Activated CD4-positive, alpha-beta T cell treated with anti-CD3 and anti-CD28 coated beads, Interleukin-2, amount 50 U/mL, for 1 hour (primary cell): ENCODE measurements around the gene ABI2.
A peak's percentile ranks its signal among the peaks of the same experiment; 100 is the strongest.
"Not testable (repeated sequence)": the region's sequence is repeated elsewhere in the genome, so short reads cannot be mapped to it uniquely, and the experiment has no call there.

Experiments used
- DNase-seq: peaks from one replicate; pipeline ENCODE4 v3.0.0-alpha.2; 2020

ABI2 gene

DNA sequence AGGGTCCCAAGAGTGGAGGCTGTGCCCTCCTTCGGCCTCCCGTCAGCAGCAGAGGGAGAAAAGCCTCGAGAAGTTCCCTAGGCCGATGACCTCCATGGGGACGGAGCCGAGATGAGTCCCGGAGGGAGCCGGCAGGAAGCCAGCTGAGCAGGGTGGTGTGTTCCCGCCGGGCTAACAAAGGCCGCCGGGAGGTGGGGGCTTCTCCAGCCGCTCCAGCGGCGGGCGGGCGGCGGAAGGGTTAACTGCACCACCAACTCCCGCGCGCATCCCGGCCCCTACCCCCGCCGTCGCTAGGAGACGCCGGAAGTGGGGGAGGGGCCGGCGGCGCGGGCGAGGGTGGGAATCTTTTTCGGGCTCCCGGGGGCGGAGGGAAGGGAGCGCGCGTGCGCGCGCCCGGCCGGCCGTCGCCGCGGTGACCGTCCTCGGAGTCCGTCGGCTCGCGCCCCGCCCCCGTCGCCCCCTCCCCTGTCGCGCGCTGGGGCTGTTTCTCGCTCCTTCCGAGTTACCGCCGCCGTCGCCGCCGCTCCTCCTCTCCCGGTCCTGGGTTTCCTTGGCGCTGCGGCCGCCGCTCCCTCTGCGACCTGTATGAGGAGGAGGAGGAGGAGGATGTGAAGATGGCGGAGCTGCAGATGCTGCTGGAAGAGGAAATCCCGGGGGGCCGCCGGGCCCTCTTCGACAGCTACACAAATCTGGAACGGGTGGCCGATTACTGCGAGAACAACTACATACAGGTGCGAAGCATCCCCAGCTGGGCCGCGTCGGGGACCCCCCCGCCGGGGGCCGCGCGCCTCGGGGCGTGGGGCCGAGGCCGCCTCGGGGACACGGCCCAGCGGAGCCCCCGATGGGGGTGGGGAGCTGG is at the start of gene ABI2:
TSS of gene ABI2 (plus strand) at position 494 of the 859 bp plus-strand sequence. CDS start at position 615, 121 bp downstream.
- peak; percentile 44 for DNase-seq

DNA sequence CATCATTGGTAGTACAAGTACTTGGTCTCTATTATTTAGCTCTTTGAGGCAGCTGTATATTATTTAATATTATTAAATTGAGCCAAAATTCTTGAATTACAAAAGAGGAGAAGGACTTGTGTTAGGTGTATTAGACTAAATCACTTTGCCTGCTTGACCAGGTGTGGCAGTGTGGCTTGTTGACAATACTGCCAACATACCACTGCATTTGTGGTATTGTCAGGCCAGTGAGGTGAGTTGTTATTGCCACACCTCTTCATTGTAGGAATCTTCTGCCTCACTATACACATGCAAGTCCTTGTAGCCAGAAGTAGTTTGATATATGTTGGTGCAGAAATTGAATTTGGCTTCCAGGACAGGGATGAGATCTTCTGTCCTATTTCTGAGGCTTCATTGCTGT is 48.9 kb upstream of the ABI2 start:
- DNase-seq: no peak

DNA sequence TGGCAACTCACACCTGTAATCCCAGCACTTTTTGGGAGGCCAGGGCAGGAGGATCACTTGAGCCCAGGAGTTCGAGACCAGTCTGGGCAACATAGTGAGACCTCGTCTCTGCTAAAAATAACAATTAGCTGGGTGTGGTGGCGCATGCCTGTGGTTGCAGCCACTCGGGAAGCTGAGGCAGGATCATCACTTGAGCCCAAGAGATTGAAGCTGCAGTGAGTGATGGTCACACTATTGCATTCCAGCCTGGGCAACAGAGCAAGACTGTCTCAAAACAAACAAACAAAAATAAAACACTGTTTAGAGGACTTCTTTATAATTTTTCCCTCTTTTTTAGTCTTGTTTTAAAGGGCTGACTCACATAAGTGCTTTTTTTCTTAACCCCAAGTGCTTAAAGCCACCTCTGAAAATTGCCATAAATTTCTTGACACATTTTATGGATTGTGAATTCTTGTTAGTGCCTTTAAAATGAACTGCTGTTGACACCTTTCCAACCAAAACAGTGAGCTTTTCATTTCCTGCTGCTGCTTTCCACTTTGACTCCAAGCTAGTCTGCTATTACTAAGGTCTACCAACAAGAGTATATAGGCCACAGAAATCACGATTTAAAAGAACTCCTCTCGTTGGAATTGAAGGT is 47.6 kb upstream of the ABI2 start:
- DNase-seq: no peak

DNA sequence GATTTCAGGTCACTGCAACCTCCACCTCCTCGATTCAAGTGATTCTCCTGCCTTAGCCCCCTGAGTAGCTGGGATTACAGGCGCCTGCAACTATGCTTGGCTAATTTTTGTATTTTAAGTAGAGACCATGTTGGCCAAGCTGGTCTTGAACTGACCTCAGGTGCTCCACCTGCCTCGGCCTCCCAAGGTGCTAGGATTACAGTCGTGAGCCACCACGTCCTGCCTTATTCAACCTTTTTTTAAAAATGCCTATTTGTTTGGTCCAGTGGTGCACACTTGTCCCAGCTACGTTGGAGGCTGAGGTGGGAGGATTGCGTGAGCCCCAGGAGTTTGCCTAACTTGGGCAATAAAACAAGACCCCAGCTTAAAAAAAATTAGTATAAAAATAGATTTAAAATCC is 46.1 kb upstream of the ABI2 start:
- no peak for DNase-seq

DNA sequence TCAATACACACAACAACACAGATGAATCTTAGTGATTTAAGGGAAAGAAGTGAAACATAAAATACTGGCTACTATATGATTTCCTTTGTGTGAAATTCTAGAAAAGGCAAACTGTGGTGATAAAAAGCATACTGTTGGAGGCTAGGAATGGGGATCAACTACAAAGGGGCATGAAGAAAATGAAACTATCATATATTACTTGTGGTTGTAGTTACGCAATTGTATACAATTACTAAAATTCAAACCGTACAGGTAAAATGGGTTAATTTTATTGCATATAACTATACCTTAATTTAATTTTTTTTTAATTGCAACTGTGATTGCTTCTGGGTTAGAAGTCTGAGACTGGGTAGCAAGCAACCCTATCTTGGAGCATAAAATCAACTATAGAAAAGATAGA is 41.7 kb upstream of the ABI2 start:
- no peak for DNase-seq

DNA sequence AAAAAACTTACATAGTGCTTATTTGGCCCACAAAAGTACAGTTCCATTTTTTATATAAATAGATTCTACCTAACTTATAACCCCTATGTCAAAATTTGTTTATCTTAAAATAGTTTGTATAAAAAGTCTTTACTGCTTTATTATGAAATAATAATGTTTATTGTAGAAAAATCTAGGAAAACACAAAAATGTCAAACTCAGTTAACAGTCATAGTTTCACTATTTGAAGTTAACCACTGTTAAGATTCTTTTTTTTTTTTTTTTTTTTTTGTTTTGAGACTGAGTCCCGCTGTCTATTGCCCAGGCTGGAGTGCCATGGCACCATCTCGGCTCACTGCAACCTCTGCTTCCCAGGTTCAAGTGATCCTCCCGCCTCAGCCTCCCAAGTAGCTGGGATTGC is 26.5 kb upstream of the ABI2 start:
- no peak for DNase-seq

DNA sequence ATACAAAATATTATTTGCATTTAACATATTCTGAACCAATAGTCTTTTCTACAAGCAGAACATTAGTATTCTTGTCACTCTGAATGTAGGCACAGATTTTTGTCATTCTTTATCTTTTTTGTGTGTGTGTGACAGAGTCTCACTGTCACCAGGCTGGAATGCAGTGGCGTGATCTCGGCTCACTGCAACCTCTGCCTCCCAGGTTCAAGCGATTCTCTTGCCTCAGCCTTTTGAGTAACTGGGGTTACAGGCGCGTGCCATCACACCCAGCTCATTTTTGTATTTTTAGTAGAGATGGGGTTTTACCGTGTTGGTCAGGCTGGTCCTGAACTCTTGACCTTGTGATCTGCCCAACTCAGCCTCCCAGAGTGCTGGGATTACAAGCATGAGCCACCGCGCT is 25.6 kb upstream of the ABI2 start:
- DNase-seq: not testable (repeated sequence)

DNA sequence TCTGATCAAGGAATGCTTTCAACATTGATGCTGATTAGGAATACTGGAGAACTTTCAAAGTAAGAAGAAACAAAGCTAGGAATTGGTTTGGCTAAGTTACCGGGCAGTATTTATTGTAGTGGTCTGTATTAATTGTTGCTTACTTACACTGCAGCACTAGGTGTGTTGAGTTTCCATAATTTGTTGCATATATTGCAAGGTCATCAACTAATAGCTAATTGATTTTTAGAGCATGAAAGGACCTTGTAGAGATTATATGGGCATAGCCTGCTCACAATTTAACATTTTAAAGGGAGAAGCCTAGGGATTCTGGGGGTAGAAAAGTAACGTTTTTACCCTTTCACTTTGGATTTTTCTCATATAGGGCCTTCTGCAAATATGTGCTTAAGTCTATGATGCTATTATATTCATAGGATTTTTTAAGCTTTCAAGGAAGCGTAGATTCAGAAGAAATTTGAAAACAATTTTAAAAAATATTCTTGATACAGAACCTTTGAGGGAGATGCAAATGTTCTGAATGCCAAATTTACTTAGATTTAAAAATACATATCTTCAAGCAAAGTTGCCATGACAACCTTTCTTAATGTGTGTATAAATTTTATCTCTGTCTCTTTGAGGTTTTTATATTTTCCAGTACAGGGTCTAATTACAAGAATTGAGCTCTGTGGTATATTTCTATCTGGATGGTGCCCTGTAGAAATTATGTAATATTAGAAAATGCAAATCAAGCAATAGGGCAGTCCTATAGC is 17.3 kb upstream of the ABI2 start:
- no peak for DNase-seq

DNA sequence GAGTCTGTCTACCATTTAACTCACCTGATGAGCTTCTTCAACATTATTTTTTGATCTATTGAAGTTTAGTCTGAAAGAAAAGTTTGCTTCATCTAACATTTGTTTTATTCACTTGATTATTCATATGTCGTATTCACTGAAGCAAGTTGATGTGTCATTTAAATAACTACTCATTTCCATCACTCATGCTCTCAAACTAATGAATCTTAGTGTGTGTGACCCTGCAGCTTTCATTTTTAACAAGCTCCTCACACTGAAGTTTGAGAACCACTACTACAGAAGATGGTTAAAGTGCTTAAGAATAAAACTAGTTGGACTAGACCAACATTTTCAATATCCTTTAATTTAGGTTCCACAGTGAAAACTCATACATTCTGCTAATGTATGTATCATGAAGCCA is 1.8 kb upstream of the ABI2 start:
- no peak for DNase-seq

DNA sequence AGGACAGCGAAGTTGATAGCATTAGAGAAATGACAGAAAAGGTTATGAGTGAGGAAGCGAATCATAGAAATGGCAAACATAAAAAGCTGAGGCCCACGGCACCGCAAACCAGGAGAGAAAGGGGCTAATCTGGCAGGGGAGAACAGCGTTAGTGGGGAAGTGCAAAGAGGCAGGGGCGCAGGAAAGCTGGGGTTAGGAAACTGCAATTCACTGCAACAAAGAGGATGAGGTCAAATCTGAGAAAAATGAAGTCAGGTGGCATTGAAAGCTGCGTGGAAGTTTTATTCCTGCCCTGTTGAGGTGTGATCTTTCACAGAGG is 653 bp upstream of the ABI2 start:
- no peak for DNase-seq

DNA sequence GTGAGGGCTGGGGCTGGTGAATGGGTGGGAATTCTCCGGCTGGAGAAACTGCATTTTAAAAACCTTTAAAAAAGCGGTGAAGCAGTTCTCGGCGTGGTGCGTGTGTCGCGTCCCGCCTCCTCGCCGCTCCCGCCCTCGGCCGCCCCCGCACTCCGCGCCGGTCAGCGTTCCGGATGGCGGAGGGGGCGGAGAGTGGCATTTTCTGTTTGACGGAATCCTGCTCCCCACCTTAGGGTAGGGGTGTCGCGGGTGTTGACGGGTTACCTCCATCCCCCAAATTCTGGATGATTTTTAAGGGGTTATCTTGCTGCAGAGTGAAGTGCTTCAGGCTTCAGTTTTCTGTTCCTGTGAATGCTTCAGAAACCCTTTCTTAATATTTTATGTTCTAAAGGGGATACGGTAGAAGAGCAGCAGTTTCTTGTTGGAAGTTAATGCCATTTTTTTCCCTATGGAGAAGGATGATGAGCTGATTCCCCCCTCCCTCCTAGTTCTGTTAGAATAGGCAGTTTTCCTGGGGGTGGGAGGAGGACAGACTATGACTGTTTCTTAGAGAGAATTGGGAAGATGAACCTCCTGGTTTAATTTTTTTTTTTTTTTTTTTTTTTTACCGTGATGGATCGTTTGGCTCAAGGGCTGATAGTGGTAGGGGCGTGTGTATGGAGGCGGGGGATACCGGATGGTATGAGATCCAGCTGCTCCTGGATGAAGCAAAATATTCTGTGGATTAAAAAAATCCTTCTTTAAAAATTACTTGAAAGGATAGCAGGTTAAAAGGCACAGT is 756 bp downstream of the ABI2 start:
- DNase-seq: peak; percentile 8

DNA sequence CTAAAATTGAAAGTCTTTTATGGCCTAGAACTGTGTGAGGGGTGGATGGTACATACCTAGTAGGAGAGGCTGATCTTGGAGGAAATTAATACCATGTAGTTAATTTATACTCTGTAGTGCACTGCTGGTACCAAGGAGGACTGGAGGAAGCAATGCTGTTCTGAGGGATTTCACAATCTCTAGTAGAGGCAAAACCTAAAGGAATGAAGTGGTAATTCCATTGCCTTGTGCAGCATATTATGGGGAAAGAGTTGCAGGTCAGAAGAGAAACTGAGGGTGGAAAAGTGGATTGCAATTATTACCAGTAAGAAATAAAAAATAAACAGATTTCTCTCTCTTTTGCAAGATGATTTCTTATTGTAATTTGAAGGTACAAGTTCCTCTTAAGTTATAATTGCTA is 2.2 kb downstream of the ABI2 start:
- no peak for DNase-seq

DNA sequence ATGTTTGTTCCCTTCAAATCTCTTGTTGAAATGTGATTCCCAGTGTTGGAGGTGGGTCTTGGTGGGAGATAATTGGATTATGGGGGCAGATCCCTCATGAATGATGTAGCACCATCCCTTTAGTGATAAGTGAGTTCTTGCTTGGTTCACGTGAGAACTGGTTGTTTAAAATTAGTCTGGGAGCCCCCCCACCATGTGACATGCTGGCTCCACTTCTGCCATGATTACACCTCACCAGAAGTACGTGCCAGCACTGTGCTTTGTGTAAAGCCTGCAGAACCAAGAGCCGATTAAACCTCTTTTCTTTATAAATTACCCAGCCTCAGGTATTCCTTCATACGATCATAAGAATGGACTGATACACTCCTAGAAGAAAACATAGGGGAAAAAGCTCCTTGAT is 10.1 kb downstream of the ABI2 start:
- DNase-seq: no peak

DNA sequence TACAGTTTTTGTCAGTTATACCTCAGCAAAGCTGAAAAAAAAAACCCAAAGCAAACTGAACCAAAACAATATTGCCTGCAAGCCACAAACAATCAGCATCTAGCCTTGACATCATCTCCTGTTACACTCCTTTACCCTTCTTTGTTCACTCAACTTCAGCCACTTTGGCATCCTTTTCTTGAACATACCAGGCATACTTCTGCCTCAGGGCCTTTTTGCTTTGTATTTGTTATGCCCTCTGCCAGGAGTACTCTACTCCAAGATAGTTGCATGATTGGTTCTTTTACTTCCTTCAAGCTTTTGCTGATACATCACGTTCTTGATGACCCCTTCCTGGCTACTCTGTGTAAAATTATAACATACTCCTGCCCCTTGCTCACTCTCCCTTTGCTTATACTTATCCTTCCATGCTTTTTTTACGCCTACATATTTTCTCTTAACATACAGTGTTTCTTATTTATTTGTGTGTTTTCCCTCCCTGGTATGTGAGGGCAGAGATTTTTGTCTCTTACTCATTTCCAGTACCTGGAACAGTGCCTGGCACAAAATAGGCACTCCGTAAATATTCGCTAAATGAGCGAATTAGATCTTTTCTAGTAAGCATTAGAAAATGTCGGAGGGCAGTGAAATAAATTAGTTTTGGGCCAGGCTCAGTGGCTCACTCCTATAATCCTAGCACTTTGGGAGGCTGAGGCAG is 12.7 kb downstream of the ABI2 start:
- no peak for DNase-seq

DNA sequence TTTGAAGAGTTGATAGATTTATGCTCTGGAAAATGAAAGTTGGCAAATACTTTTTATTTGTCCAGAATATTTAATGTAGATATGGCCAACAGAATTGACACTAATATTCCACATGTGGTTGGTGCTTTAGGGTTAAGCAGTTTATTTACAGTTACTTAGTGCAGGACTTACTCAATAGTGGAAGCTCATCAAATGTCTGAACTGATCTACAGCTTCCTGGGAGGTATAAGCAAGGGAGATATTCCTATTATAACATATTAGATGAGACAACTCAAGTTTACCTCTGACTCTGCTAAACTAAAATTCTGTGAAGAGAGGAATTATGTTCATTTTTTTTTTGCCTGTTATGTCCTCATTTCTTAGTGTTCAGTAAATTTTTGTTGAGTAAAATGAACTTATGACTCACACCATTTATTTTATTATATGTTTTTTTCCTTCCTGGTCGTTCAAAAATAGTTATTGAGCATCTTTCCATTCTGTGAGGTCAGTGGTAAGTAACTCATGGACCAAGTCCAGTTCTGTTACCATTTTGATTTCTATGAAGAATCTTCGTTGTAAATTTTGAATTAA is 13.6 kb downstream of the ABI2 start:
- no peak for DNase-seq

DNA sequence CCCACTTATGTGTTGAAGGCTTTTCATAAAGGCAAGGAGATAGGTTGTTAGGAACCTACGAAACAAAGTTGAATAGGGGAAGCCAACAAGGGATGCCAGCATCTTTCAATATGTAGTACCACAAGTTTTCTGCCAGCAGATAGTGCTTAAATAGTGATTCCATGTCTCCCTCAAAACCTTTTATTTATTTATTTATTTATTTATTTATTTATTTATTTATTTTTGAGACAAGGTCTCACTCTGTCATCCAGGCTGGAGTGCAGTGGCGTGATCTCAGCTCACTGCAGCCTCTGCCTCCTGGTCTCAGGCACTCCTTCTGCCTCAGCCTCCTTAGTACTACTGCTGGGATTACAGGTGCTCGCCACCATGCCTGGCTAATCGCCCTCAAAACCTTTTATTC is 14.2 kb downstream of the ABI2 start:
- not testable (repeated sequence) for DNase-seq

DNA sequence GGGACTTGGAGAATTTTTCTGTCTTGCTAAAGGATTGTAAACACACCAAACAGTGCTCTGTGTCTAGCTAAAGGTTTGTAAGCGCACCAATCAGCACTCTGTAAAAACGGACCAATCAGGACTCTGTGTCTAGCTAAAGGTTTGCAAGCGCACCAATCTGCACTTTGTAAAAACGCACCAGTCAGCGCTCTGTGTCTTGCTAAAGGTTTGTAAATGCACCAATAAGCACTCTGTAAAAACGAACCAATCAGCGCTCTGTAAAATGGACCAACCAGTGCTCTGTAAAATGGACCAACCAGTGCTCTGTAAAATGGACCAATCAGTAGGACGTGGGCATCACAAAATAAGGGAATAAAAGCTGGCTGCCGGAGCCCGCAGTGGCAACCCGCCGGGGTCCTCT is 16.5 kb downstream of the ABI2 start:
- no peak for DNase-seq

DNA sequence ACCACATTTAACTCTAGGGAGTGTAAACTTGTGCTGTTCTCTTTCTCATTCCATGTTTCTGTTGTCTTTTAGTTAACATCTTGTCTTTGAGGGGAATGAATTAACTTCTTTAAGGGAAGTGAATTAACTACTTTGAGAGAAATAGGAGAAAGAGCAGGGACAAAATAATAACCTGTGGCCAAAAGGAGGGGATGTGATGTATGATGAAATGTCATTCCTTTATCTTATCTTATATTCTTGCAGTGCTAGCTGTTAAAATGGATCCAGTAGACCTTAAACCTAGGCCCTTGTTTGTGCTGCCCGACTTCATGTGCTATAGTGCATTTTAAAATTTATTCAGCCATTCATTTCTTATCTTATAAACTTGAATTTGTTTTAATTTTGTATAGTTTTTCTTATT is 18.4 kb downstream of the ABI2 start:
- DNase-seq: no peak

DNA sequence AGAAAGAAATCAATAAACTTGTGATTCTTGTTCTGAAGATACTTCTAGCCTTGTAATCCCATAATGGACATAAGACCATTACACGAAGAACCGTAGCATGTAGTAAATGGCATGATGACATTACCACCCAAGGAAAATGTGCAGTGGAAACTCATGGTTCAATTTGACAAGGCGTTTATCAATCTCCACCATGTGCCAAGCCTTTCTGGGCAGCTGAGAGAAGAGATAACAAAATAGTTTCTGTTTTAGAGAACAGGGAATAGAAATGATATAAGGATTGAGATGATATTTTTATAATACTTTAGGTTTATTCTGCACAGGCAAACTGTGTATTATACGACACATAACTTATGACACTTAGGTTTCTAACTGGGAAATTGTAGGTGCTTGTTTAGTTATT is 19.2 kb downstream of the ABI2 start:
- DNase-seq: no peak

DNA sequence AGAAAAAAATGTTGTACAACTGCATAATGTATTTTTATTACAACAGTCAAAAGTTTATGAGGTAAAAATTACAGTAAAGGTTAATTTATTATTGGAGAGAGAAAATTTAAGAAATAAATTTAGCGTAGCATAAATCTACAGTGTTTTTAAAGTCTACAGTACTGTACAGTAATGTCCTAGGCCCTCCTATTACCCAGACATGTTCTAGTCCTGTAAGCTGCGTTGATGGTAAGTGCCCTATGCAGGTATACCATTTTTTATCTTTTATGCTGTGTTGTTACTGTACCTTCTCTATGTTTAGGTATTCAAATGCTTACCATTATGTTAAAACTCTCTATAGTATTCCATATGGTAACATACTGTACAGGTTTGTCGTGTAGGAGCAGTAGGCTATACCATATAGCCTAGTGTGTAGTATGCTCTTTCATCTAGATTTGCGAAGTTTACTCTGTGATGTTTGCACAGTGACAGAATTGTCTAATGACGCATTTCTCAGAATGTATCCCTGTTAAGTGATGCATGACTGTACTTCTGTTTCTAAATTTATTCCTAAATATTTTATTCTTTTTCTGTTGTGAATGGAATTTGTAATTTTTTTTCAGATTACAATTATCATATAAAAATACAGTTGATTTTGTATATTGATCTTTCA is 24.5 kb downstream of the ABI2 start:
- DNase-seq: no peak

DNA sequence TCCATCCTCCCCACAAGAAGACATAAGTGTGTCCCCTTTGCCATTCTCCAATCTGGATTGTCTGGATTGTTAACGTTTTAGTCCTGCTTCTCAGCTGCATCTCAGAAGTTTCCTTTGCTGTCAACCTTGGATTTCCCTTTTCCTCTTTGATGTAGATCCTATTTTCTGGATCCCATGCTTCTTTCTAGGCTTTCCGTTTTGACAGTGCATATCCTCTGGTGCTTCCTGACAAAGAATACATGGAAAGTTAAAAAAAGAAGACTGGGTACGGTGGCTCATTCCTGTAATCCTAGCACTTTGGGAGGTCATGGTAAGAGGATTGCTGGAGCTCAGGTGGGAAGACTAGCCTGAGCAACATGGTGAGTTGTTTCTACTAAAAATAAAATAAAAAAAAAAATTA is 26.8 kb downstream of the ABI2 start:
- DNase-seq: no peak

DNA sequence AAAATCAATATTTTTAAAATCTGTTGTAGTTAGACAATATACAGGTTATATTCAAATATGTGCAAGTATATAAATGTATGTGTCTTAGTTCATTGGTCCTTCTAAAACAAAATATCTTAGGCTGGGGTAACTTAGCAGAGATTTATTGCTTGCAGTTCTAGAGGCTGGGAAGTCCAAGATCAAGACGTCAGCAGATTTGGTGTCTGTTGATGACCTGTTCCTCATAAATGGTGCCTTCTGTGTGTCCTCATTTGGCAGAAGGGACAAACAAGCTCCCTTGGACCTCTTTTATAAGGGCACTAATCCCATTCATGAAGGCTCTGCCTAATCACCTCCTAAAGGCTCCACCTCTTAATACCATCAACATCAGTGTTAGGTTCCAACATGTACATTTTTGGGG is 31.3 kb downstream of the ABI2 start:
- no peak for DNase-seq
